Astrocyte of the hippocampus (primary cell): ENCODE data around the gene GREB1L.

Experiments
- DNase-seq: peaks from one replicate; pipeline ENCODE4 v3.0.0; 2011; ENCODE audit warnings: low read depth, low spot score

The GREB1L gene

DNA sequence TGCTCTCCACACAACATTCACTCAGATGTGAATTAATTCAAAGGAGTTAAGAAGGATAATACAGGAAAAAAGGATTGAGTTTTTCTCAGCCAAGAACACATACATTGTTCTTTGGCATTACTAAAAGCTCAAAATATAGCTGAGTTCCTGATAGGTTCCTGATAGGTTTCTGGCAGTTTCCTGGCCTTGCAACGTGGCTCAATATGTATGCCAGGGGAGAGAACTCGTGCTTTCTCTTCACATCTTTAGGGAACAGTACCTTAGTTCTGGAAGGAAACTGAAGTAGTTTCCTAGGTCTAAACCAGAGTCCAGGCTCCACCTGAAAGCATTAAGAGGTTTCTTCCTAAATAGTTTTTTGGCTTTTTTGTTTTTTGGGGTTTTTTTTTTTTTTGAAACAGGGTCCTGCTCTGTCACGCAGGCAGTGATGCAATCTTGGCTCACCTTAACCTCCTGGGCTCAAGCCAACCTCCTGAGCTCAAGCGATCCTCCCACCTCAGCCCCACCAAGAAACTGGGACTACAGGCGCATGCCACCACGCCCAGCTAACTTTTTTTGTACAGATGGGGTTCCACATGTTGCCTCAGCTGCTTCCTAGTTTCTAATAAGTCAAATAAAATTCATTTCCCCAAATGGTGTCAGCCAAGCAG, 315.7 kb downstream of the GREB1L start:
- no peak for DNase-seq

DNA sequence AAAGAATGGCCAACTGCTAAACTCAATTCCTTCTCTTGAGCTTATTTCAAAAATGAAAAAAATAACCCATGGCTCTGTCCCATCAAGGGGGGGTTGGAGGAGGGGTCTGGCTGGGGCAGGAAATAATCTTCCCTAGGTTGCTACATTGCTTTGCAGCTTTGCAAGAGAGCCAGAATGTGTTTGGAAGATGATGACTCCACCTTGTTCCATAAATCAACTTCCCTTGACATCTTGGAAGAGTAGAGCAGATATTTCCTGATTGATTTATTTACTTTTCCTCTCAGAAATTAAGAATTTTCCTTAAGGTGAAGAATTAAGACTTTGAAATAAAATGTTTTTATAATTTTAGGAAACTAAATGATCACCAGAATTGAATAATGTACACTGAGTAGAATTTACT, 317.2 kb downstream of the GREB1L start:
- DNase-seq = no peak

GRCh38 chr18:21571772-21572171, 329.7 kb downstream of the GREB1L start:
- no peak for DNase-seq
